Astrocyte (in vitro differentiated cells and primary cell): Measurements from ENCODE around the gene ZDHHC14. TPM values are rescaled to one million over a fixed set of nuclear protein-coding genes. Genes with fewer than 3 reads are reported as not detected.

Experiments used
- DNase-seq: peaks from one replicate; pipeline ENCODE4 v3.0.0-alpha.2; 2010; ENCODE audit warnings: low read depth
- FAIRE-seq: peaks from 2 replicates; lab custom pipeline; 2011; peaks lifted over from hg19 to GRCh38; lab: Jason Lieb, UNC
- H2AFZ ChIP-seq: 2 replicates; pipeline ENCODE4 v1.6.0; 2012; ENCODE audit warnings: low read depth, low read length, inconsistent platforms
- H3K27ac ChIP-seq: 2 replicates; pipeline ENCODE4 v1.5.1; 2011; ENCODE audit warnings: low read depth, low read length, inconsistent platforms
- H3K27me3 ChIP-seq: 2 replicates; pipeline ENCODE4 v1.6.0; 2011; ENCODE audit warnings: low read length, inconsistent platforms; ENCODE audit not compliant: insufficient read depth
- H3K36me3 ChIP-seq: 2 replicates; pipeline ENCODE4 v1.5.1; 2011; ENCODE audit warnings: low read length, inconsistent platforms; ENCODE audit not compliant: insufficient read depth
- H3K4me1 ChIP-seq: 2 replicates; pipeline ENCODE4 v1.5.1; 2011; ENCODE audit warnings: low read length, inconsistent platforms; ENCODE audit not compliant: insufficient read depth
- H3K4me2 ChIP-seq: 2 replicates; pipeline ENCODE4 v1.6.0; 2012; ENCODE audit warnings: low read length, inconsistent platforms
- H3K4me3 ChIP-seq: 2 replicates; pipeline ENCODE4 v1.5.1; 2011; ENCODE audit warnings: low read depth, mild to moderate bottlenecking, low read length, inconsistent platforms; ENCODE audit not compliant: insufficient read depth
- H3K79me2 ChIP-seq: 2 replicates; pipeline ENCODE4 v1.6.0; 2012; ENCODE audit warnings: mild to moderate bottlenecking, low read length, inconsistent platforms; ENCODE audit not compliant: insufficient read depth
- H3K9ac ChIP-seq: 2 replicates; pipeline ENCODE4 v1.6.0; 2012; ENCODE audit warnings: mild to moderate bottlenecking, low read length, inconsistent platforms
- H3K9me3 ChIP-seq: 2 replicates; pipeline ENCODE4 v1.5.1; 2012; ENCODE audit warnings: low read depth, mild to moderate bottlenecking, low read length, inconsistent platforms; ENCODE audit not compliant: insufficient read depth
- H4K20me1 ChIP-seq: 2 replicates; pipeline ENCODE4 v1.6.0; 2012; ENCODE audit warnings: low read length, inconsistent platforms; ENCODE audit not compliant: insufficient read depth
- H3K27ac Mint-ChIP-seq: one replicate; pipeline ENCODE4 v1.8.0; 2021; ENCODE audit warnings: mild to moderate bottlenecking, mixed read lengths; ENCODE audit not compliant: unreplicated experiment
- H3K27me3 Mint-ChIP-seq: one replicate; pipeline ENCODE4 v1.8.0; 2021; ENCODE audit warnings: low read depth, mixed read lengths; ENCODE audit not compliant: unreplicated experiment
- H3K36me3 Mint-ChIP-seq: one replicate; pipeline ENCODE4 v1.8.0; 2021; ENCODE audit warnings: low read depth, mixed read lengths; ENCODE audit not compliant: unreplicated experiment
- H3K4me1 Mint-ChIP-seq: one replicate; pipeline ENCODE4 v1.8.0; 2021; ENCODE audit warnings: low read depth, mixed read lengths; ENCODE audit not compliant: unreplicated experiment
- H3K4me3 Mint-ChIP-seq: one replicate; pipeline ENCODE4 v1.8.0; 2021; ENCODE audit warnings: mild to moderate bottlenecking, moderate library complexity, mixed read lengths; ENCODE audit not compliant: unreplicated experiment
- H3K9me3 Mint-ChIP-seq: one replicate; pipeline ENCODE4 v1.8.0; 2021; ENCODE audit warnings: mild to moderate bottlenecking, mixed read lengths; ENCODE audit not compliant: unreplicated experiment
- EZH2 ChIP-seq: IDR thresholded peaks from 2 replicates; pipeline ENCODE4 v1.6.1; 2012; ENCODE audit warnings: mild to moderate bottlenecking, low read length, inconsistent platforms; ENCODE audit not compliant: insufficient read depth
- total RNA-seq: library from RNA; stranded (reverse); gene quantifications from 2 replicates; pipeline ENCODE4 v1.2.1, GENCODE V29; 2021
- TF ChIP-seq, protein P1 (sequence below): IDR thresholded peaks from 2 replicates; pipeline ENCODE4 v1.5.1; 2011; ENCODE audit warnings: low read depth, mild to moderate bottlenecking, inconsistent platforms, low read length, moderate library complexity; ENCODE audit not compliant: insufficient read depth

The ZDHHC14 gene
- total RNA-seq, 1 donor from 2014 or later = 7.2 TPM

DNA sequence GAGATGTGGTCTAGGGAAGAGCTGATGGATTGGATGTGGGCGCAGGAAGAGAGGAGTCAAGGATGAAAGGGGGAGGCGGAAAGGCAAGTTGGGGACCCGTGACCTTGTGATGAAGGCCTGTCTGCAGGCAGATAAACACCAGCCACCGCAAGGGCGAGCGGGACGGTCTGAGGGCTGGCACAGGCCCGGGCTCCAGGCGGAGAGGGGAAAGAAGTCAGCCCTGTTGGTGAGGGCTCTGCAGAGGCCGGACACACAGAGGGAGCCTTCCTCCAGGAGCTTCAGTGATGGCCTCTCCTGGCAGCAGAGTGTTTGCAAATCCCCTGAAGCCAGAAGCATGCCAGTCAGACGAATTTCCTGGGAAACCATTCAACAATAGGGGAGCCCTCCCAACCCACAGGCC lies 112.2 kb downstream of the ZDHHC14 start:
- H3K27me3 Mint-ChIP-seq = peaks cover 19% of the 10 kb centered on the region
- H3K9me3 ChIP-seq = no peaks in the 10 kb centered on the region
- no peaks in the 10 kb centered on the region for H3K36me3 Mint-ChIP-seq
- peaks cover 8% of the 10 kb centered on the region for H3K9me3 Mint-ChIP-seq
- H3K4me3 Mint-ChIP-seq = no peak overlapping the region
- no peak overlapping the region for H2AFZ ChIP-seq
- H3K79me2 ChIP-seq = no peaks in the 10 kb centered on the region
- H4K20me1 ChIP-seq = peaks cover 4% of the 10 kb centered on the region
- no peaks in the 10 kb centered on the region for H3K4me1 Mint-ChIP-seq
- H3K9ac ChIP-seq = no peak overlapping the region
- H3K27ac Mint-ChIP-seq = no peak overlapping the region
- TF ChIP-seq, protein P1, sequence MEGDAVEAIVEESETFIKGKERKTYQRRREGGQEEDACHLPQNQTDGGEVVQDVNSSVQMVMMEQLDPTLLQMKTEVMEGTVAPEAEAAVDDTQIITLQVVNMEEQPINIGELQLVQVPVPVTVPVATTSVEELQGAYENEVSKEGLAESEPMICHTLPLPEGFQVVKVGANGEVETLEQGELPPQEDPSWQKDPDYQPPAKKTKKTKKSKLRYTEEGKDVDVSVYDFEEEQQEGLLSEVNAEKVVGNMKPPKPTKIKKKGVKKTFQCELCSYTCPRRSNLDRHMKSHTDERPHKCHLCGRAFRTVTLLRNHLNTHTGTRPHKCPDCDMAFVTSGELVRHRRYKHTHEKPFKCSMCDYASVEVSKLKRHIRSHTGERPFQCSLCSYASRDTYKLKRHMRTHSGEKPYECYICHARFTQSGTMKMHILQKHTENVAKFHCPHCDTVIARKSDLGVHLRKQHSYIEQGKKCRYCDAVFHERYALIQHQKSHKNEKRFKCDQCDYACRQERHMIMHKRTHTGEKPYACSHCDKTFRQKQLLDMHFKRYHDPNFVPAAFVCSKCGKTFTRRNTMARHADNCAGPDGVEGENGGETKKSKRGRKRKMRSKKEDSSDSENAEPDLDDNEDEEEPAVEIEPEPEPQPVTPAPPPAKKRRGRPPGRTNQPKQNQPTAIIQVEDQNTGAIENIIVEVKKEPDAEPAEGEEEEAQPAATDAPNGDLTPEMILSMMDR = no peak
- no peak for TF ChIP-seq EZH2
- H3K4me3 ChIP-seq = no peak overlapping the region
- H3K36me3 ChIP-seq = no peaks in the 10 kb centered on the region
- H3K27ac ChIP-seq = no peak overlapping the region
- FAIRE-seq (no peak), DNase-seq (no peak)
- no peaks in the 10 kb centered on the region for H3K4me1 ChIP-seq
- no peak overlapping the region for H3K4me2 ChIP-seq
- H3K27me3 ChIP-seq = no peaks in the 10 kb centered on the region

DNA sequence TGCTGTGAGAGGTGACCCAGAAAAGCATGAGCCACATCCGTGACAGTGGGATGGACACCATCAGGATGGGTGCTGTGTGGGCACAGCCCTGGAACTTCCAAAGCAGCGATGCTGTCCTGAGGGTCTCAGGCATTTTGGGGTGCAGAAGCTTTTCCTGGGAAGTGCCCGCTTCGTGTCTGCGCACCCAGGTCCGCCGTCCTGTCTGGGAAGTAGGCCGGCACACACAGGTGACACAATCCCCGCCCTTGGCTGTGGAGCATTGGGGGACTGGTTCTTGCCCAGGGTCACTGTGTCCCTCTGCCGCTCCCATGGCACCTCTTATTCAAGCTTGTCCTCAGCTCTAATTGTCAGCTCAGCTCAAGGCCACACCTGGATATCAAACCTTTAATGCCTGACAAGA lies 112.6 kb downstream of the ZDHHC14 start:
- H3K9me3 Mint-ChIP-seq = peaks cover 8% of the 10 kb centered on the region
- Histone ChIP-seq H3K27me3 (no peaks in the 10 kb centered on the region), H3K4me2 (no peak overlapping the region), H4K20me1 (peaks cover under 1% of the 10 kb centered on the region), H3K4me3 (no peak overlapping the region), H3K9ac (no peak overlapping the region), H2AFZ (no peak overlapping the region), H3K4me1 (no peaks in the 10 kb centered on the region), H3K36me3 (no peaks in the 10 kb centered on the region), H3K79me2 (no peaks in the 10 kb centered on the region), H3K27ac (no peak overlapping the region), H3K9me3 (no peaks in the 10 kb centered on the region)
- H3K4me1 Mint-ChIP-seq = no peaks in the 10 kb centered on the region
- no peak for FAIRE-seq
- DNase-seq = no peak
- H3K36me3 Mint-ChIP-seq = no peaks in the 10 kb centered on the region
- no peak overlapping the region for H3K27ac Mint-ChIP-seq
- H3K27me3 Mint-ChIP-seq = peaks cover 19% of the 10 kb centered on the region
- no peak overlapping the region for H3K4me3 Mint-ChIP-seq
- TF ChIP-seq, protein P1 = no peak
- TF ChIP-seq EZH2 = no peak

DNA sequence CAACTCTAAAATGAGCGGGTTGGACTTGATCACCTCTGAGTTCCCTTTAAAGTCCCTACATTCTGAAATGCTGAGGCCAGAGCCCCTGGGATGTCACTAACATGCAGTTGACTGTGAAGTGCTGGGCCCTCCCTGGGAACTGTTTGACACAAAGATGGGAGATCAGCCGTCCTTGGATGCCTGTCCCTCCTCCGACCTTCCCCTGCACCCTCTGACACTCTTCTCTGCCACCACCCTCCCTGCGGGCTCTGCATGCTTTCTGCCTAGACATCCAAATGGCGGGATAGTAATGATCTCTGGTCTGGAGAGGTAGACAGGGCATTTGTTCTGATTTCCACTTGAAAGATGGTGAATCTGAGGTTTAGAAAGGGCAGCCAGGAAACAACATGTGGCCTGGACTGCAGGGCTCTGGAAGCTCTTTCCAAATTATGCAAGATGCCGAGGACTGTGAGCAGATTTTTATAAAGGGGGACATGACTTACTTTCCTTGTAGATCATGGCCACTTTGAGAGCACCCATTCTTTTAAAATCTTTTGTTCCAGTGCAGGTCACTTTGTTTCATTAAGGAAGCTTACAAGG lies 113.2 kb downstream of the ZDHHC14 start:
- peaks cover 15% of the 10 kb centered on the region for H3K27me3 Mint-ChIP-seq
- Histone ChIP-seq H4K20me1 (no peaks in the 10 kb centered on the region), H3K36me3 (no peaks in the 10 kb centered on the region), H3K4me3 (no peak overlapping the region), H3K79me2 (no peaks in the 10 kb centered on the region), H2AFZ (no peak overlapping the region), H3K4me2 (no peak overlapping the region), H3K9me3 (no peaks in the 10 kb centered on the region), H3K4me1 (no peaks in the 10 kb centered on the region), H3K27me3 (no peaks in the 10 kb centered on the region), H3K27ac (no peak overlapping the region), H3K9ac (no peak overlapping the region)
- H3K4me3 Mint-ChIP-seq = no peak overlapping the region
- no peaks in the 10 kb centered on the region for H3K36me3 Mint-ChIP-seq
- no peak for FAIRE-seq
- TF ChIP-seq EZH2 = no peak
- TF ChIP-seq, protein P1 = no peak
- no peaks in the 10 kb centered on the region for H3K4me1 Mint-ChIP-seq
- H3K9me3 Mint-ChIP-seq = peaks cover 8% of the 10 kb centered on the region
- DNase-seq = no peak
- H3K27ac Mint-ChIP-seq = no peak overlapping the region
